GM12865 (cell line): ENCODE data around the gene SUSD1.

Experiments
- DNase-seq: peaks from one replicate; pipeline ENCODE4 v3.0.0; 2010; ENCODE audit warnings: low read depth
- H3K4me3 ChIP-seq: 2 replicates; pipeline ENCODE4 v1.5.1; 2011; ENCODE audit warnings: mild to moderate bottlenecking, low read depth, low read length, control low read depth
- CTCF ChIP-seq: IDR thresholded peaks from 2 replicates; pipeline ENCODE4 v1.5.1; 2011; ENCODE audit warnings: low read length, control low read depth, low read depth, inconsistent platforms; ENCODE audit not compliant: insufficient read depth; ENCODE audit errors: missing control alignments

The SUSD1 gene

DNA sequence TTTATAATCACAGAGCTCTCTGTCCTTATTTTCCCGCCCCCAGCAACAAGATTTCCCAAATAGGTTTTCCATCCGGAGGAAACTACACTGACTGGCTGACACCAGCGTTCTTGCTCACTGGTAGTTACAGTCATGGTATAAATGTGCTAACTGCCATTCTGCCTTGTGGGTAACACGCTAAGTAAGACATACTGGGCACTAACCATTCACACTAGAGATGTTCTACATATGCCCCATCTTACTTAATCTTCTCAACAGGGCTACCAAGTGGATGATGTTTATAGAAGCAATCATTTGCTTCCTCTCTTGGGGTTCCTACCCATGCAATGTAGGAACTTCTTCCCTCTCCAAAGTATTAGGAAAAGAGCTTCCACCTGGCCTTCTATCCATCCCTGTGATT lies 111.5 kb downstream of the SUSD1 start:
- DNase-seq, result no peak
- no peak overlapping the region for H3K4me3 ChIP-seq
- no peak for TF ChIP-seq CTCF

DNA sequence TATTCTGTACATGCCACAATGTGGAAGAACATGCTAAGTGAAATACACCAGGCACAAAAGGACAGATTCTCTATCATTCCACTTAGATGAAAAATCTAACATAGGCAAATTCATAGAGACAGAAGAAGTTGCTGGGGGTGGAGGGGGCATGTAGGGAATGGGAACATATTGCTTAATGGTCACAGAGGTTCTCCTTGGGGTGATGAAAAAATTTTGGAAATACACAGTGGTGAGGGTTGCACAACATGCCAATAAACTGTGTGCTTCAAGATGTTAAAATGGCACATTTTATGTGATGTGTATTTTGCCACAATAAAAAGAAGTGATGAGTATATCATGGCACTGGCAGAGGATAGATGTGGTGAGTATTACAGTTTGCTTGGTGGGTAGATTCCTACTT lies 111.9 kb downstream of the SUSD1 start:
- no peak for DNase-seq
- TF ChIP-seq CTCF, result no peak
- no peak overlapping the region for H3K4me3 ChIP-seq

DNA sequence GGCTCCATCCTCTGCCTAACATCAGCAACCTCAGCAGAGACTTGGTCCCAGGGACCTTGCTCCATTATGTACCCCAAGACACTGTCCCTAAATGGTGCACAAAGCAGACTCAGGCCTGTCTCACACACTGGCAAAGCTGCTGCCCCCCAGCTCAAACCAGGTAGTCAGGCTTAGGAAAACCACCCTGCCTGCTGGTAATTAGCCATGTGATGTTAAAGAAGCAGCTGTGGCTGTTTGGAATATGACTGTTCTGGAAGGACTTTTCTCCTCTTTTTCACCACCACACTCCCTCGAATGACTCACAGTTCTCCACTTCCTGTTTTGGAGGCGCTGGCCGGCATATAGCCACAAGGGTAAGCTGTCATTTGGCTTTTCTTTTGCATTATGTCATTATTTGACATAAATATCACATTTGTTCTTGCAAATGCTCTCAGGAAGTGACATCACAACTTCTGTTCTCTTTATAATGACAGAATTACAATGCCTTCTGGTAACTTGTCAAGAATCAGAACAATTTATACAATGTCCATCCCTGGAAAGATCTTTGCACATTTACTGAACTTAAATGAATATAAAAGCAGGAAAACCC lies 113.9 kb downstream of the SUSD1 start:
- DNase-seq, result peak; percentile 83
- no peak for TF ChIP-seq CTCF
- no peak overlapping the region for H3K4me3 ChIP-seq

DNA sequence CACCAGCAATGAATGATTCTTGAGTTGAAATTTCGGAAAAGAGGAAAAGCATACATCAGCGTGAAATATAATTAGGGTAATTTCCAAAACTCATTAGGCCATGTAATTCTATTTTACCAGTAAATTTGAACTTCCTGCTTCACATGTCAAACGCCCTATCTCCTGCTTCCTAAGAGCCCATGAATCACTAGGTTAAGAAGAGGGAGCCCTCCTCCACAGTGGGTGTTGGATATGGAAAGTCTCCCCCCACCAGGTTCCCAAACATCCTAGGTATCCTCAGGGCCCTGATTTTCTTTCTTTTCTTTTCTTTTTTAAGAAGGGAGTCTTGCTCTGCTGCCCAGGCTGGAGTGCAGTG lies 115.2 kb downstream of the SUSD1 start:
- no peak for DNase-seq
- TF ChIP-seq CTCF, result no peak
- H3K4me3 ChIP-seq, result no peak overlapping the region

- TF ChIP-seq CTCF, result no peak
- DNase-seq, result peak; percentile 61
- no peak overlapping the region for H3K4me3 ChIP-seq
These were observed 115.7 kb downstream of the SUSD1 start for GRCh38 chr9:112059145-112059965.

GRCh38 chr9:112056996-112057395 lies 118.1 kb downstream of the SUSD1 start:
- no peak for TF ChIP-seq CTCF
- DNase-seq, result no peak
- no peak overlapping the region for H3K4me3 ChIP-seq
